GM23338 (cell line): ENCODE measurements around the gene OXER1. TPM values are rescaled to one million over a fixed set of nuclear protein-coding genes. Genes with fewer than 3 reads are reported as not detected.

Experiments used
- ATAC-seq: fragments of 200-7000 bp; cut with Tn5 transposase; 3 replicates; pipeline ENCODE4 v1.9.1; 2020
- DNase-seq: peaks from one replicate; pipeline ENCODE4 v3.0.0-alpha.2; 2015; ENCODE audit warnings: low spot score
- H2AFZ ChIP-seq: fragments of 200-600 bp; sonication (generic); 2 replicates; pipeline ENCODE4 v1.8.0; 2016; ENCODE audit warnings: antibody characterized with exemption, mild to moderate bottlenecking, moderate library complexity
- H3F3A ChIP-seq: fragments of 200-600 bp; sonication (generic); replicated peaks from 2 replicates; pipeline ENCODE4 v1.8.0; 2017; ENCODE audit warnings: antibody characterized with exemption, mixed run types, low read depth
- H3K27ac ChIP-seq: fragments of 200-600 bp; sonication (generic); 2 replicates; pipeline ENCODE4 v1.6.1; 2016; ENCODE audit warnings: low read depth
- H3K27me3 ChIP-seq: fragments of 200-600 bp; sonication (generic); 2 replicates; pipeline ENCODE4 v1.8.0; 2016; ENCODE audit warnings: mild to moderate bottlenecking, mixed run types, moderate library complexity; ENCODE audit not compliant: insufficient read depth
- H3K36me3 ChIP-seq: fragments of 200-600 bp; sonication (generic); 2 replicates; pipeline ENCODE4 v1.8.0; 2016; ENCODE audit warnings: mild to moderate bottlenecking; ENCODE audit not compliant: insufficient read depth
- H3K4me1 ChIP-seq: fragments of 200-600 bp; sonication (generic); 2 replicates; pipeline ENCODE4 v1.8.0; 2016; ENCODE audit warnings: mild to moderate bottlenecking, moderate library complexity; ENCODE audit not compliant: insufficient read depth
- H3K4me2 ChIP-seq: fragments of 200-600 bp; sonication (generic); 2 replicates; pipeline ENCODE4 v1.7.1; 2017; ENCODE audit warnings: mixed run types
- H3K4me3 ChIP-seq: fragments of 200-600 bp; sonication (generic); 2 replicates; pipeline ENCODE4 v1.6.1; 2016; ENCODE audit warnings: mixed run types
- H3K79me2 ChIP-seq: fragments of 200-600 bp; sonication (generic); replicated peaks from 2 replicates; pipeline ENCODE4 v1.8.0; 2017; ENCODE audit warnings: mild to moderate bottlenecking; ENCODE audit not compliant: insufficient read depth
- H3K9me2 ChIP-seq: fragments of 200-600 bp; sonication (generic); 2 replicates; pipeline ENCODE4 v1.8.0; 2017; ENCODE audit not compliant: insufficient read depth
- H4K20me1 ChIP-seq: fragments of 200-600 bp; sonication (generic); replicated peaks from 2 replicates; pipeline ENCODE4 v1.8.0; 2017; ENCODE audit warnings: mild to moderate bottlenecking; ENCODE audit not compliant: insufficient read depth
- H3K27ac Mint-ChIP-seq: 2 replicates; pipeline ENCODE4 v1.8.0; 2020; ENCODE audit warnings: inconsistent platforms, mild to moderate bottlenecking, moderate library complexity, mixed read lengths
- H3K27me3 Mint-ChIP-seq: 3 replicates; pipeline ENCODE4 v1.8.0; 2022; ENCODE audit warnings: low read depth, mild to moderate bottlenecking, moderate library complexity, mixed read lengths, inconsistent platforms; ENCODE audit not compliant: insufficient read depth, poor library complexity
- H3K36me3 Mint-ChIP-seq: 3 replicates; pipeline ENCODE4 v1.8.0; 2021; ENCODE audit warnings: low read depth, mild to moderate bottlenecking, inconsistent platforms, moderate library complexity, mixed read lengths
- H3K4me1 Mint-ChIP-seq: 3 replicates; pipeline ENCODE4 v1.8.0; 2020; ENCODE audit warnings: mild to moderate bottlenecking, inconsistent platforms, mixed read lengths
- H3K4me3 Mint-ChIP-seq: 3 replicates; pipeline ENCODE4 v1.8.0; 2021; ENCODE audit warnings: moderate library complexity, mild to moderate bottlenecking, inconsistent platforms, mixed read lengths
- H3K9me3 Mint-ChIP-seq: 3 replicates; pipeline ENCODE4 v1.8.0; 2020; ENCODE audit warnings: moderate library complexity, mild to moderate bottlenecking, inconsistent platforms, mixed read lengths
- CREB1 ChIP-seq: fragments of 250-450 bp; sonication (Bioruptor Pico); IDR thresholded peaks from 2 replicates; pipeline ENCODE4 v1.5.0; 2020; ENCODE audit warnings: low read depth, mild to moderate bottlenecking, moderate library complexity
- CTCF ChIP-seq, 2 experiments: fragments of 200-600 bp in 1 of 2; sonication (generic) in 1 of 2; conservative IDR thresholded peaks; 2 replicates each; pipeline versions ENCODE4 v1.5.1 to v1.6.1; 2016 to 2017; ENCODE audit warnings: antibody characterized with exemption in 2 of 2, low read depth in 2 of 2, mild to moderate bottlenecking in 2 of 2, moderate library complexity in 1 of 2
- EZH2 ChIP-seq: fragments of 200-600 bp; sonication (generic); IDR thresholded peaks from one replicate; pipeline ENCODE4 v1.8.0; 2017; ENCODE audit warnings: antibody characterized with exemption, mild to moderate bottlenecking, low read depth; ENCODE audit not compliant: unreplicated experiment
- EZH2phosphoT487 ChIP-seq: fragments of 200-600 bp; sonication (generic); IDR thresholded peaks from one replicate; pipeline ENCODE4 v1.8.1; 2018; ENCODE audit warnings: antibody characterized with exemption; ENCODE audit not compliant: unreplicated experiment
- NANOG ChIP-seq: IDR thresholded peaks from 2 replicates; pipeline ENCODE4 v1.6.1; 2016; ENCODE audit warnings: antibody characterized with exemption, borderline replicate concordance
- POLR2AphosphoS5 ChIP-seq: IDR thresholded peaks from 2 replicates; pipeline ENCODE4 v1.6.1; 2016; ENCODE audit warnings: antibody characterized with exemption, low read depth
- REST ChIP-seq: IDR thresholded peaks from one replicate; pipeline ENCODE4 v1.6.1; 2018; ENCODE audit warnings: antibody characterized with exemption; ENCODE audit not compliant: unreplicated experiment
- ZNF114 ChIP-seq: fragments of 250-450 bp; sonication (Bioruptor Pico); IDR thresholded peaks from 2 replicates; pipeline ENCODE4 v1.5.0; 2020; ENCODE audit warnings: mild to moderate bottlenecking, moderate library complexity
- ZNF331 ChIP-seq: fragments of 250-450 bp; sonication (Bioruptor Pico); IDR thresholded peaks from 2 replicates; pipeline ENCODE4 v1.5.0; 2020; ENCODE audit warnings: low read depth, mild to moderate bottlenecking, moderate library complexity
- ZNF462 ChIP-seq: fragments of 250-450 bp; sonication (Bioruptor Pico); IDR thresholded peaks from 2 replicates; pipeline ENCODE4 v1.5.0; 2020; ENCODE audit warnings: mild to moderate bottlenecking, moderate library complexity
- polyA plus RNA-seq: library from polyadenylated mRNA; unstranded; fragments of >200 nt; fragmentation: Nextera tagmentation; extraction: Ambion mirVana; gene quantifications from 2 replicates; pipeline ENCODE4 v1.2.1, GENCODE V29; 2016
- total RNA-seq: library from RNA; depleted of rRNA; stranded (reverse); fragments of >200 nt; shearing (Covaris generic); gene quantifications from 2 replicates; pipeline ENCODE4 v1.2.3, GENCODE V29; 2014
- TF ChIP-seq, protein P1 (sequence below): IDR thresholded peaks from 2 replicates; pipeline ENCODE4 v1.6.1; 2016; ENCODE audit warnings: antibody characterized with exemption

OXER1 gene
- total and polyA plus RNA-seq, 2 experiments from 2014 or later, result 0.69 to 1.5 TPM

GRCh38 chr2:42722320-42723190, 41.4 kb downstream of the OXER1 start (continued):
- TF ChIP-seq ZNF462, result no peak
- TF ChIP-seq CREB1 (CRISPR knock-in tag), result no peak

GRCh38 chr2:42721898-42722297, 42.0 kb downstream of the OXER1 start:
- DNase-seq, result no peak
- Histone ChIP-seq H3K27ac (peak overlapping the region; percentile 21), H3K36me3 (no peaks in the 10 kb centered on the region; the same call in 1 of the 2 replicates), H3K27me3 (no peaks in the 10 kb centered on the region), H3K4me2 (no peak overlapping the region), H2AFZ (no peak overlapping the region), H3K4me3 (no peak overlapping the region), H3K79me2 (no peaks in the 10 kb centered on the region), H3K9me2 (no peaks in the 10 kb centered on the region), H4K20me1 (no peaks in the 10 kb centered on the region), H3F3A (no peaks in the 10 kb centered on the region), H3K4me1 (peaks cover 19% of the 10 kb centered on the region; the same call in 1 of the 2 replicates)
- Mint-ChIP-seq H3K27ac (peak overlapping the region; percentile 63; the same call in 1 of the 2 replicates), H3K36me3 (0 out of 3 replicates have a peak, but pooled peaks cover 4% of the 10 kb centered on the region), H3K4me1 (peaks cover 12% of the 10 kb centered on the region), H3K27me3 (no peaks in the 10 kb centered on the region), H3K4me3 (no peak overlapping the region), H3K9me3 (no peaks in the 10 kb centered on the region)
- TF ChIP-seq EZH2 (no peak), REST (no peak), POLR2AphosphoS5 (no peak), ZNF331 (CRISPR knock-in tag) (no peak), EZH2phosphoT487 (no peak), CTCF (conservative IDR thresholded peaks at IDR 0.05; ENCODE audit: low read depth in 2 of 2) (no peak), ZNF114 (CRISPR knock-in tag) (no peak), NANOG (no peak)
- TF ChIP-seq, protein P1, sequence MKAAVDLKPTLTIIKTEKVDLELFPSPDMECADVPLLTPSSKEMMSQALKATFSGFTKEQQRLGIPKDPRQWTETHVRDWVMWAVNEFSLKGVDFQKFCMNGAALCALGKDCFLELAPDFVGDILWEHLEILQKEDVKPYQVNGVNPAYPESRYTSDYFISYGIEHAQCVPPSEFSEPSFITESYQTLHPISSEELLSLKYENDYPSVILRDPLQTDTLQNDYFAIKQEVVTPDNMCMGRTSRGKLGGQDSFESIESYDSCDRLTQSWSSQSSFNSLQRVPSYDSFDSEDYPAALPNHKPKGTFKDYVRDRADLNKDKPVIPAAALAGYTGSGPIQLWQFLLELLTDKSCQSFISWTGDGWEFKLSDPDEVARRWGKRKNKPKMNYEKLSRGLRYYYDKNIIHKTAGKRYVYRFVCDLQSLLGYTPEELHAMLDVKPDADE, result no peak
- no peak for ATAC-seq
